Activated naive CD4-positive, alpha-beta T cell treated with Interleukin-2 at 50 U/mL for 16 hours (primary cell): ENCODE data around the gene MMP2.

ENCODE experiments used
- DNase-seq: peaks from one replicate; pipeline ENCODE4 v3.0.0-alpha.2; 2020

The MMP2 gene

DNA sequence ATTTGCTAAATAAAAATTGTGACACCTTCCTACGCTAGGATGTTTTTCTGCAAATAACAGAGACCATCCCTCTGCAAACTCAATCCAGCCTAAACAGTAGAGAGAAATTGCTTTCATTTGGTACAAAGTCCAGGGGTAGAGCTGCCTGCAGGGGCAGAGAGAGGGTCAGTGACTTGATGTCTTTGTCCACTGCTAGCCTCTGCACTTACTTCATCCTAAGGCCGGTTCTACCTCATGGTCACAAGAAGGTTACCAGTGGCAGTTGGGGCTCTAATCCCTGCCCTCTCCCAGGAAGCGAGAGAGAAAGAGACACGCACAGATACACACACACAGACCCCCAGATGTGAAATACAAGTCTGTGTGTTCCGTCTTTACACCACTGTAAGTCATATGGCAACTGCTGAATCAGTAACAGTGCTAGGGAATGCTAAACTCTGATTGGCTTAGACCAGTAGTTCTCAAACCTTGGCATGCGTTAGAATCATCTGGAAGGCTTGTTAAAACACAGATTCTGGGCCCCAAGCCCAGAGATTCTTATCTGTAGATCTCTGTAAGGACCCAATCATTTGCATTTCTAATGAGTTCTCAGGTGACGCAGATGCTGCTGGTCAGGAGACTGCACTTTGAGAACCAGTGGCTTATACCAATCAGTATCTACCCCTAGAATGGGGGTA is 16.8 kb downstream of the MMP2 start:
- no peak for DNase-seq

GRCh38 chr16:55496509-55497145 is 17.6 kb downstream of the MMP2 start:
- no peak for DNase-seq

- DNase-seq, result no peak
Observed at GRCh38 chr16:55497558-55497957, 18.6 kb downstream of the MMP2 start.

GRCh38 chr16:55498101-55498500 is 19.1 kb downstream of the MMP2 start:
- no peak for DNase-seq

DNA sequence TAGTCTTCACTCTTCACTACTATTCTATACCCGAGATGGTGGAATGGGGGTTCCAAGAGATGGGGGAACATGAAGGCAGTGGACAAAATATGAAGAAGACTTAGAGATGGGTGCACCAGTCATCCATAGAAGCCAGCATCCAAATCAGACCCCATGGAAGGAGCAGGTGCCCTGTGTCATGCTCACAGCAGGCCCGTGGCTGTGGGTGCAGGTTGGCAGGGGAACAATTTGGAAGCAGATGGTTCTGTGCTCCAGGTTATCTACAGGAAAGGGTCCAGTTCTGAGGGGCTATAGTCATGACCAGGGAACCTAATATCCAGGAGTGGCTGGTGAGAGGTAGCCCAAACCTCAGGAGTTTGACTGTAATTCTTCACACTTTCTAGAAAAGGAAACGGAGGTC is 20.3 kb downstream of the MMP2 start:
- no peak for DNase-seq

GRCh38 chr16:55499951-55500529 is 21.0 kb downstream of the MMP2 start:
- DNase-seq, result no peak

DNA sequence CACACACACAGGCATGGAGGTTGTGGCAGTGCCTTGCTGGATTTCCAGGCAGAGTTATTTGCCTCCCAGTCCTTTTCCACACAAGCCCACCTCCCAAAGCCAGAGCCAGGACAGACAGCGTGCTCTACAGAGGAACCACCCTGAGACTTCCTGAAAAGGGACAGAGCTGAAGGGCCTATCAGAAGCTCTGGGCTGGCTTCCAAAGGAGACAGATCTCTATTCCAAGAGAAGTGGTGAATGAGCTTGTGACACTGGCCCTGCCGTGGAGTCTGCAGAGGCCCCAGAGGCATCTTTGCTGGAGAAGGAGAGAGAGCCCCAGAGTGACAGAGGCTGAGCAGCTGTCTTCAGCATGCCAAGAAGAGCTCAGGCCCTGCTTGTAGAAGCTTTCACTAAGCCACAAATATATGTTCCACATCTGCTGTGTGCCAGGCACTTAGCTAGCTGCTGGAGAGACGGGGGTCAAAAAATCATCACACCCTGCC is 21.6 kb downstream of the MMP2 start:
- no peak for DNase-seq

DNA sequence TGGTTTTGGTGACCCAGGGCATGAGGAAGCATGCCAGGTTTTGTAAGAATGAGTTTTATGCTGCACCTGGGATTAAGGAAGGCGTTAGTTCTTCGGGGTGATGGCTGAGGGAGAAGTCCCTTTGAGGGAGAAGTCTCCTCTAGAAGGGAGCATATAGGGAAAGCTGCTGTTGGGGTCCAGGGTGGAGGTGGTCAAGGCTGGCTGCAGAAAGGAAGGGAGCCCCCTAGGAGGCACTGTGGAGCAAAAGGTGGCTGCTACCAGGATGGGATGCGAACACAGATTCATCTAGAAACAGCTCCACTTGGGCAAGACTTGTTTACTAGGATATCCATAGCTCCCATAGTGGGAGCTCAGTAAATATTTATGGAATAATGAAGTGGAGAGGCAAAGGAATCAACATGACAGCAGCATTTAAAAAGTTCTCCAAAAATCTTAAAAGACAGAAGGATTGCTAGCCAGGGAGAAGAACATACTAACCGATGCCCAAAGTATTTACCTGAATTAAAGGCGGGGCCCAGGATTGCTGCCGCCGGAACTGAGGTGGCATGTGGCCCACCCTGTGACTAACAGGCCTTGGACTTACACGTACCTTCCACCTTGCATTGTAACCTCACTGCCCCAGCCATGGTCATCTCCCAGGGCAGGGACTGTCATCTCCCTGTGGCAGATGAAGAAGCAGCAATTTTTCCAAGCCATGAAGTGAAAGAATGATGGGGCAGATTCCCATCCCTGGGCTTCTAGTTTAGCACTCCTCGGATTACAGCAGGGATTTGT is 22.7 kb downstream of the MMP2 start:
- no peak for DNase-seq

- DNase-seq, result no peak
Observed at GRCh38 chr16:55502801-55503366, 23.9 kb downstream of the MMP2 start.

- DNase-seq, result no peak
Observed at GRCh38 chr16:55503726-55504550, 24.9 kb downstream of the MMP2 start.

DNA sequence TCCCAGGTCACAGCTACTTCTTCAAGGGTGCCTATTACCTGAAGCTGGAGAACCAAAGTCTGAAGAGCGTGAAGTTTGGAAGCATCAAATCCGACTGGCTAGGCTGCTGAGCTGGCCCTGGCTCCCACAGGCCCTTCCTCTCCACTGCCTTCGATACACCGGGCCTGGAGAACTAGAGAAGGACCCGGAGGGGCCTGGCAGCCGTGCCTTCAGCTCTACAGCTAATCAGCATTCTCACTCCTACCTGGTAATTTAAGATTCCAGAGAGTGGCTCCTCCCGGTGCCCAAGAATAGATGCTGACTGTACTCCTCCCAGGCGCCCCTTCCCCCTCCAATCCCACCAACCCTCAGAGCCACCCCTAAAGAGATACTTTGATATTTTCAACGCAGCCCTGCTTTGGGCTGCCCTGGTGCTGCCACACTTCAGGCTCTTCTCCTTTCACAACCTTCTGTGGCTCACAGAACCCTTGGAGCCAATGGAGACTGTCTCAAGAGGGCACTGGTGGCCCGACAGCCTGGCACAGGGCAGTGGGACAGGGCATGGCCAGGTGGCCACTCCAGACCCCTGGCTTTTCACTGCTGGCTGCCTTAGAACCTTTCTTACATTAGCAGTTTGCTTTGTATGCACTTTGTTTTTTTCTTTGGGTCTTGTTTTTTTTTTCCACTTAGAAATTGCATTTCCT is 26.5 kb downstream of the MMP2 start:
- DNase-seq, result no peak

GRCh38 chr16:55506083-55506482 is 27.1 kb downstream of the MMP2 start:
- DNase-seq, result no peak

GRCh38 chr16:55506708-55507107 is 27.7 kb downstream of the MMP2 start:
- DNase-seq, result no peak

DNA sequence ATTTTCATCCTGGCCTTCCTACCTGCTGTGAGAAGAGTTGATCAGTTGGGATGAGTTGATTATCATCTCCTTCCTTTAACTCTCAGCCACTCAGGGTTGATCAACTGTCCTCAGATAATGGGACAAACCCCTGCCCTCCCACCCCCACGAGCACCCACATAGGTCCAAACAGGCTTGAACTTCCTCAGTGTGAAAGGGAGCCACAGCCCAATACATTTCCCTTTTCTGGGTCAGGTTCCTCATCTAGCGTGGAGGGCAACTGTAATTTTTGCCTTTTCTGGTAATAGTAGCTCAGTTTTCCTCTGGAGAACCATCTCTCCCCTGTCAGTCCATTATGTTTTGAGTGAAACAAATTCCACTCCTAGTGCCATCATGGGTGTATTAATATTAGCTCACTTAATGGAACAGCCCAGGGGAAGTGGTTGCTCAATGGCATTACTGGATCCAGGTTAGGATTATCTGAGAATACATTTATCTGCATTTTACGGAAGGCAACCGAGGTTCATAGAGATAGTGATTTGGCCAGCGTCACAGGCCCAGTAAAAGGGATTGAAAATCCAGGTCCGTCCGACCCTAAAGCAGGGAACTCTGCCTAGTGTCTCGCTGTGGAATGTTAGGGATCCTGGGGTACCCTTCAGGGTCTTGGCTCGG is 29.4 kb downstream of the MMP2 start:
- no peak for DNase-seq

DNA sequence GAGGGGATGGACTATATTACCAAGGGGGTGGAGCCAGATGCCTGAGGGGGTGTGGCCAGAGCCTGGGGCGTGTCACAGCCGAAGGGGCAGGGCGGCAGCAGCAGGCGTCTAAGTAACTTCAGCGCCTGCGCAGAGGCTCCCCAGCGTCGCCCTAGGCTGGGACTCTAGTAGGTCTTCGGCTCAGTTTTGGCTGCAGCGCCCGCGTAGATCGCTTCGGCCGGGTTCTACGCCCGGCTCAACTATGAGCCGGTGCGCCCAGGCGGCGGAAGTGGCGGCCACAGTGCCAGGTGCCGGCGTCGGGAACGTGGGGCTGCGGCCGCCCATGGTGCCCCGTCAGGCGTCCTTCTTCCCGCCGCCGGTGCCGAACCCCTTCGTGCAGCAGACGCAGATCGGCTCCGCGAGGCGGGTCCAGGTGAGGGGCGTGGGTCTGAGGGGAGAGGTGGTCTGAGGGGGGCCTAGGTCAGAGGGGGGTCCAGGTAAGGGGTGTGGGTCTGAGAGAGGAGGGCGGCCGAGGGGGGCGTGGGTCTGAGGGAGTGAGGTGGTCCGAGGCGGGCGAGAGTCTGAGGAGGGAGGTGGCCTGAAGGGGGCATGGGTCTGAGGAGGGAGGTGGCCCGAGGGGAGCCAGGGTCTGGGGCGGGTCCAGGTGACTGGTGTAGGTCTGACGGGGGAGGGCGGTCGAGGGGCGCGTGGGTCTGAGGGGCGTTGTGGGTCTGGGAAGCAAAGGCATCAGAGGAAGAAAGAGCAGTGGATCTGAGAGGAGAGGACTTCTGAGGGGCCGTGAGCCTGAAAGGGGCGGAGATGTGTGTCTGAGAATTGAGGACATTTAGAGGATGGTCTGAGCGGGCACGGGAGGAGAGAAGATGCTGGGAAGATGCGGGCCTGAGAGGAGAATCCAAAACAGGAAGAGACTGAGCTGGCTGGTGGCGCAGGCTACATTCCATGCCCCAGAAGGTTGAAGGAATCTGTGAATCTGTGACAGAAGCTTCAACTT is 30.2 kb downstream of the MMP2 start, which contains the start of gene LPCAT2:
LPCAT2 (plus strand) TSS at position 132 of the 991 bp plus-strand sequence; CDS start at position 242, 110 bp downstream.
- DNase-seq, result peak; percentile 10

DNA sequence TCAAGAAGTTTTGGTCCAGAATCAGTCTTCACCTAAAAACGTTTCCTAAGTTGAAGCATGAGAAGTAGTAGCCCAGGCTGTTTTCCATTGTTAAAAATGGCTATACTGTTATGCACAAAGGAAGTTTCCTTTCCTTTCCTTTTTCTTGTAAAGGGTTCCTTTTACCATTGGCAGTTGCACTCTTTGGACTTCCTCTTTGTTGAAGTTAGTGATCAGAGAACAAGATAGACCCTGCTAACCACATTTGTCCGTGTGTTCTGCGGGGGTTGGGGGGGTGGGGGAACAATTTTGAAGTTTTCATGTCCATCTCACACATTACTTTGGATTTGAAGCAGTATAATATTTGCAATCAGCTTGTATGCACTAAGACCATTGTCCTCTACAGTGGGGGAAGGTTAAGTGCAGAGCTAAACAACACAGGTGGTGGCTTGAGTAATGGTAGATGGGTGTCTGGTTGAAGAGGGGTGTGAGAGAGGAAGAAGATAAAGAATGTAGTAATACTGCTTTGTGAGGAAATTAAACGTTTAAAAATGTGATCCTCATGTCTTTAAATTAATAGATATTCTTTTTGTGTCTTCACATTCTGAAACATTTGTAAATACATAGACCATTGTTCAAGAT is 31.3 kb downstream of the MMP2 start:
- DNase-seq, result no peak

DNA sequence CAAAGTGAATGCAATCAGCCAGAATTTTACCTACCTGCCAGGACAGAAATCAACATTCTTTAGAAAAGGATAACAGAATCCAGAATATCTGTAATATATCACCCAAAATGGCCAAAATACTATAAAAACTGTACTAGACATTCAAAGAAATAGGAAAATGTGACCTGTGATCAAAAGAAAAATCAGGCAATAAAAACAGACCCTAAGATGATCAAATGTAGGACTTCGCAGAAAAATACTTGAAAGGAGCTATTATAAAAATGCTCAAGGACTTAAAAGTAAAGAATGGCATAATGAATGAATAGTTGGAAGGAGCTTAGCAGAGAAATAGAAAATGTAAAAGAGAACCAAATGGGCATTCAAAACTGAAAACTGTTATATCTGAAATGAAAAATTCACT is 33.9 kb downstream of the MMP2 start:
- no peak for DNase-seq

- DNase-seq, result no peak
Observed at GRCh38 chr16:55513616-55514015, 34.6 kb downstream of the MMP2 start.

GRCh38 chr16:55515111-55515510 is 36.1 kb downstream of the MMP2 start:
- no peak for DNase-seq
